Stimulated activated naive CD8-positive, alpha-beta T cell treated with anti-CD3 and anti-CD28 coated beads, Interleukin-15, Interleukin-2, amounts not matched to agents 100 ng/mL and 50 ng/mL, for 24 hours (primary cell): Measurements from ENCODE around the gene SPATS1.
"Not testable (repeated sequence)": the region's sequence is repeated elsewhere in the genome, so short reads cannot be mapped to it uniquely, and the experiment has no call there.

Experiments used
- H3K27ac Mint-ChIP-seq: one replicate; pipeline ENCODE4 v1.8.0; 2021; ENCODE audit warnings: mild to moderate bottlenecking, mixed read lengths
- H3K27me3 Mint-ChIP-seq: one replicate; pipeline ENCODE4 v1.8.0; 2021; ENCODE audit warnings: mixed read lengths
- H3K36me3 Mint-ChIP-seq: one replicate; pipeline ENCODE4 v1.8.0; 2021; ENCODE audit warnings: low read depth, mixed read lengths
- H3K4me1 Mint-ChIP-seq: one replicate; pipeline ENCODE4 v1.8.0; 2021; ENCODE audit warnings: low read depth, mixed read lengths
- H3K4me3 Mint-ChIP-seq: one replicate; pipeline ENCODE4 v1.8.0; 2021; ENCODE audit warnings: mild to moderate bottlenecking, mixed read lengths
- H3K9me3 Mint-ChIP-seq: one replicate; pipeline ENCODE4 v1.8.0; 2021; ENCODE audit warnings: mixed read lengths

The SPATS1 gene

DNA sequence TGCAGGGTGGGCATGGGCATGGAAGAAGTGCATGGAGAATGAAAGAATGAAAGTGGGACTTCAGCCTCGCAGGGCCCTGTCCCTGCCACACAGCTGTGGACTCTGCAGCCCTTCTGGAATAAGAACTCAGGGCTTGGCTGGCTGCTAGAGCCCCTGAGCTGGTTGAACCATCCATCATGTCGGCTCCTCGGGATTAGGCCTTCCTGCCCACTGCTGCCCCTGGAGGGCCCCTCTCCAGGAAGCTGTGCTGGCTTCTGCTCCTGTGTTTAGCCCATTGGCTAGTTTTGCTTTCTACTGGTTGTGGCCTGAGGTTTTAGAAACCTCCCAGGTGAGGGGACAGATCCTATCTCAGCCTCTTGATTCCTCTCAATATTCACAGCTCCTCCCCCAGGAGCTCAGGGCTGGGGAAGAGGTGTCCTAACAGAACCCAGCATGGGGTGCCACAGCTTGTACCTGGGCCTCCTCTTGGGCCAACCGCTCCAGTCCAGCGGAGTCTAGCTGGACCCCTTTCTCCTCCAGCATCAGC lies 37.2 kb upstream of the SPATS1 start:
- H3K4me1 Mint-ChIP-seq: no peaks in the 10 kb centered on the region
- no peaks in the 10 kb centered on the region for H3K27me3 Mint-ChIP-seq
- peaks cover 45% of the 10 kb centered on the region for H3K36me3 Mint-ChIP-seq
- H3K9me3 Mint-ChIP-seq: no peaks in the 10 kb centered on the region
- no peak overlapping the region for H3K4me3 Mint-ChIP-seq
- H3K27ac Mint-ChIP-seq: no peak overlapping the region

DNA sequence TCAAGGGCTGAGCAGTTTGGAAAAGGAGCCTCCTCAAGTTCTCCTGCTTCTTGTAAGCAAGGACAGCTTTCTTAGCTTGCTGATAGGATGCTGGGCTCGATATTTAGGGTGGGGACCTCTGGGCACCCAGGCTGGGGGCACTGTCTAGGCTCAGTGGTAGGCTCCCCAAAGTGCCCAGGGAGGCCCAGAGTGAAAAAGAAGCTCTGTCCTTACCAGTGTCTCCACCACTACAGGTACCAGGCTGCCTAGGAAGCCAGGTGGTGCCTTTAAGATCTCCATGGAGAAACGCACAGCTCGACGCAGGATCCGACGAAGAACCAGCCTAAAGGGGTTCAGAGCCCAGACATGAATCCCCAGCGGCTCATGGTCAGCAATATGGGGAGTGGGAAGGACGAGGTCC lies 35.7 kb upstream of the SPATS1 start:
- Mint-ChIP-seq H3K9me3 (no peaks in the 10 kb centered on the region), H3K4me1 (peaks cover 3% of the 10 kb centered on the region), H3K36me3 (peaks cover 44% of the 10 kb centered on the region), H3K4me3 (no peak overlapping the region), H3K27ac (no peak overlapping the region), H3K27me3 (no peaks in the 10 kb centered on the region)

GRCh38 chr6:44307217-44307616 lies 35.2 kb upstream of the SPATS1 start:
- Mint-ChIP-seq H3K4me1 (peaks cover 8% of the 10 kb centered on the region), H3K27ac (no peak overlapping the region), H3K36me3 (peaks cover 44% of the 10 kb centered on the region), H3K4me3 (no peak overlapping the region), H3K27me3 (no peaks in the 10 kb centered on the region), H3K9me3 (no peaks in the 10 kb centered on the region)

DNA sequence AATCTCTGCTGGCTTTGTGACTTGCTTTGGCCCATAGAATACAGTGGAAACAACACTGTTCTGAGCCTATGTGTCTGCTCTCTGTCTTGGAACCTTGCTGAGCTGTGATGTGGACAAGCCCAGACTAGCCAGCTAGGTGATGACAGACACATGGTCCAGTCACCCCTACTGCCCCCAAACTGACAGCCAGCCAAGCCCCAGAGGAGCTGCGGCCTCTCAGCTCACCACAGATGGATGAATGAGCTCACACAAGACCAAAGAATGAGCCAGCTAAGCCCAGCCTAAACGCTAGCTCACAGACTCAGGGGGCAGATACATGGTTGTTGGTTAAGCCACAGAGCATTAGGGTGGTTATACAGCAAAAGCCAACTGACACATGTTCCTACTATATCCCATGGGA lies 33.4 kb upstream of the SPATS1 start:
- Mint-ChIP-seq H3K36me3 (peaks cover 37% of the 10 kb centered on the region), H3K4me3 (no peak overlapping the region), H3K27ac (no peak overlapping the region), H3K27me3 (no peaks in the 10 kb centered on the region), H3K9me3 (no peaks in the 10 kb centered on the region), H3K4me1 (peaks cover 13% of the 10 kb centered on the region)

DNA sequence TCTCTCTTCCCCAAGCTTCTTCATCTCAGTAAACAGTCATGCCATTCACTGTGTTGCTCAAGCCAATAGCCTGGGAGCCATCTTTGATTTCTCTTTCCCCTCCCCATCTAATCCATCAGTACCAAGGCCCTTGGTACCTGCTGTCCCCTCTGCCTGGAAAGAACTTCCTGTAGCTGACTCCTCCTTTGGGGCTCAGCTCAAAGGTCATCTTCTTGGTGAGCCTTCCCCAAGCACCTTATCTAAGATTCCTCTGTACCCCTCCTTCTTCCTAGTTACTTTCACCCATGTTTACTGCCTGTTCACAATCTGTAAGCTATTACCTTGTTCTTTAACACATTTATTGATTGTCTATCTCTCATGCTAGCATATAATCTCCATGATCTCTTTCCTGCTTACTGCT lies 32.8 kb upstream of the SPATS1 start:
- H3K9me3 Mint-ChIP-seq: no peaks in the 10 kb centered on the region
- H3K27ac Mint-ChIP-seq: peak overlapping the region; percentile 47
- H3K27me3 Mint-ChIP-seq: no peaks in the 10 kb centered on the region
- peaks cover 13% of the 10 kb centered on the region for H3K4me1 Mint-ChIP-seq
- peaks cover 37% of the 10 kb centered on the region for H3K36me3 Mint-ChIP-seq
- no peak overlapping the region for H3K4me3 Mint-ChIP-seq

- Mint-ChIP-seq H3K27me3 (no peaks in the 10 kb centered on the region), H3K27ac (no peak overlapping the region), H3K4me3 (no peak overlapping the region), H3K36me3 (peaks cover 36% of the 10 kb centered on the region), H3K9me3 (no peaks in the 10 kb centered on the region), H3K4me1 (peaks cover 13% of the 10 kb centered on the region)
Measured at GRCh38 chr6:44310241-44310640, 32.2 kb upstream of the SPATS1 start.

GRCh38 chr6:44311304-44311703 lies 31.1 kb upstream of the SPATS1 start:
- peak overlapping the region; percentile 10 for H3K27ac Mint-ChIP-seq
- peaks cover 13% of the 10 kb centered on the region for H3K4me1 Mint-ChIP-seq
- peaks cover 30% of the 10 kb centered on the region for H3K36me3 Mint-ChIP-seq

DNA sequence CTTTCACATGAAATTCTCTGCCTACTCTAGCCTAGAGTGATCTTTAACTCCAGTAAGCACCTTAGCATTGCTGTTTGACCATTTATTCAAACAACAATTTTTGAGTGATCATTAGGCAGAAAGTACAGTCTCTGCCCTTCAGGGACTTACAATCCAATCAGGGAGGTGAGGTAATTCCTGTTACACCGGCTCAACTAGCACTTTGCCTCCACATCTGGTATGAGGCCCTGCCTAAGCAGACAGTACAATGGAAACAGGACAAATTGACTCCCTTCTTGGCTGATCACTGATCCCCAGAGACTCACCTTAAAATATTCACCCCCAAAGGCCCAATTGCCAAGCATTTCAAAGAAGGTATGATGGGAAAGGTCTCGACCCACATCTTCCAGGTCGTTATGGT lies 30.7 kb upstream of the SPATS1 start:
- Mint-ChIP-seq H3K36me3 (peaks cover 30% of the 10 kb centered on the region), H3K9me3 (no peaks in the 10 kb centered on the region), H3K4me3 (peak overlapping the region; percentile 96), H3K4me1 (peaks cover 13% of the 10 kb centered on the region), H3K27ac (peak overlapping the region; percentile 82), H3K27me3 (no peaks in the 10 kb centered on the region)

More at GRCh38 chr6:44311304-44311703, 31.1 kb upstream of the SPATS1 start:
- H3K4me3 Mint-ChIP-seq: peak overlapping the region; percentile 96
- H3K9me3 Mint-ChIP-seq: no peaks in the 10 kb centered on the region
- H3K27me3 Mint-ChIP-seq: no peaks in the 10 kb centered on the region

- H3K36me3 Mint-ChIP-seq: peaks cover 25% of the 10 kb centered on the region
- peaks cover 2% of the 10 kb centered on the region for H3K27me3 Mint-ChIP-seq
- H3K27ac Mint-ChIP-seq: peak within 1 kb of the TSS; percentile 89
- H3K4me3 Mint-ChIP-seq: peak within 1 kb of the TSS; percentile 96
- H3K9me3 Mint-ChIP-seq: no peaks in the 10 kb centered on the region
- peaks cover 13% of the 10 kb centered on the region for H3K4me1 Mint-ChIP-seq
Measured at GRCh38 chr6:44312901-44313788, 29.3 kb upstream of the SPATS1 start, which contains the start of gene AARS2. TSS of gene AARS2 (minus strand) at chr6:44313347. CDS start at chr6:44313323, 24 bp downstream.

DNA sequence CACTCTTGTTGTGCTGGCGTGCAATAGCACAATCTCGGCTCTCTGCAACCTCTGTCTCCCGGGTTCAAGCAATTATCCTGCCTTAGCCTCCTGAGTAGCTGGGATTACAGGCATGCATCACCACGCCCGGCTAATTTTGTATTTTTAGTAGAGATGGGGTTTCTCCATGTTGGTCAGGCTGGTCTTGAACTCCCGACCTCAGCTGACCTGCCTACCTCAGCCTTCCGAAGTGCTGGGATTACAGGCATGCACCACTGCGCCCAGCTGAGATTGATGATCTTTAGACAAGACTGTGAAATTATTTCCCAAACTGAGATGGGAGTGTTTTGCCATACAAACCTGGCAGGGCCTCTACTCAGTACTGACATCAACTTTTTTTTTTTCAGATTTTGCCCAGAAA lies 27.8 kb upstream of the SPATS1 start:
- H3K27me3 Mint-ChIP-seq: peaks cover 16% of the 10 kb centered on the region
- H3K9me3 Mint-ChIP-seq, H3K4me3 Mint-ChIP-seq, H3K27ac Mint-ChIP-seq: not testable (repeated sequence)
- H3K4me1 Mint-ChIP-seq: peaks cover 13% of the 10 kb centered on the region
- H3K36me3 Mint-ChIP-seq: peaks cover 14% of the 10 kb centered on the region

- Mint-ChIP-seq H3K36me3 (peaks cover 6% of the 10 kb centered on the region), H3K9me3 (no peaks in the 10 kb centered on the region), H3K27ac (no peak overlapping the region), H3K4me1 (peaks cover 13% of the 10 kb centered on the region), H3K4me3 (no peak overlapping the region), H3K27me3 (peaks cover 25% of the 10 kb centered on the region)
Measured at GRCh38 chr6:44315516-44315915, 26.9 kb upstream of the SPATS1 start.

GRCh38 chr6:44315951-44316350 lies 26.5 kb upstream of the SPATS1 start:
- Mint-ChIP-seq H3K36me3 (peaks cover 1% of the 10 kb centered on the region), H3K27me3 (peaks cover 29% of the 10 kb centered on the region), H3K4me1 (peaks cover 13% of the 10 kb centered on the region), H3K9me3 (no peaks in the 10 kb centered on the region), H3K27ac (no peak overlapping the region), H3K4me3 (no peak overlapping the region)

DNA sequence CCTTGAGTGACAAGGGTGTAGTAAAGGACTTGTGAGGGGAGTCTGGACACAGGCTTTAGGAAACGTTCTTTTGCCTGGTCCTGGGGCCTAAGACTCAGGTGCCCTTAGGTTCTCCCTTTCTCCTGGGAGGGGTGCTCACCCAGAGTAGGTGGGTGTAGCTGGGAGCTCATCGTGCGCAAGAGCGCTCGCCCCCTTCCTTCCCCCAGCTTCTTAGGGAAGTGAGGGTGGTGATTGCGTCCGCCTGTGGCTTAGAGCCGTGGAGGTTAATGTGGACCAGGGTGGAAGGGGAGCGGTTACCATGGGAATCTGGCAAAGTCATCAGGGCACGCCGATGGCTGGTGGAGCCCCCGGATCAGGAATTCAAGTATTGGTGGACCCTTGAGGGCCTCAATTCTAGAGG lies 26.0 kb upstream of the SPATS1 start:
- Mint-ChIP-seq H3K4me1 (peaks cover 13% of the 10 kb centered on the region), H3K4me3 (no peak overlapping the region), H3K36me3 (no peaks in the 10 kb centered on the region), H3K9me3 (no peaks in the 10 kb centered on the region), H3K27me3 (peaks cover 31% of the 10 kb centered on the region), H3K27ac (no peak overlapping the region)

- not testable (repeated sequence) for H3K9me3 Mint-ChIP-seq, H3K36me3 Mint-ChIP-seq, H3K27ac Mint-ChIP-seq, H3K4me1 Mint-ChIP-seq, H3K4me3 Mint-ChIP-seq
- H3K27me3 Mint-ChIP-seq: peaks cover 33% of the 10 kb centered on the region
Measured at GRCh38 chr6:44317136-44317631, 25.3 kb upstream of the SPATS1 start.

GRCh38 chr6:44321210-44321609 lies 21.2 kb upstream of the SPATS1 start:
- Mint-ChIP-seq H3K4me3 (no peak overlapping the region), H3K4me1 (no peaks in the 10 kb centered on the region), H3K27me3 (peaks cover 37% of the 10 kb centered on the region), H3K27ac (no peak overlapping the region), H3K9me3 (no peaks in the 10 kb centered on the region), H3K36me3 (no peaks in the 10 kb centered on the region)
